Erythroblast (primary cell): ENCODE results near the gene PIP4K2A.

ENCODE experiments used
- GATA1 ChIP-seq: IDR thresholded peaks from 2 replicates; pipeline ENCODE4 v1.6.1; 2011; ENCODE audit warnings: low read depth, mild to moderate bottlenecking, control low read depth, low read length, moderate library complexity
- POLR2A ChIP-seq: IDR thresholded peaks from 2 replicates; pipeline ENCODE4 v1.6.1; 2011; ENCODE audit warnings: mild to moderate bottlenecking, low read length

DNA sequence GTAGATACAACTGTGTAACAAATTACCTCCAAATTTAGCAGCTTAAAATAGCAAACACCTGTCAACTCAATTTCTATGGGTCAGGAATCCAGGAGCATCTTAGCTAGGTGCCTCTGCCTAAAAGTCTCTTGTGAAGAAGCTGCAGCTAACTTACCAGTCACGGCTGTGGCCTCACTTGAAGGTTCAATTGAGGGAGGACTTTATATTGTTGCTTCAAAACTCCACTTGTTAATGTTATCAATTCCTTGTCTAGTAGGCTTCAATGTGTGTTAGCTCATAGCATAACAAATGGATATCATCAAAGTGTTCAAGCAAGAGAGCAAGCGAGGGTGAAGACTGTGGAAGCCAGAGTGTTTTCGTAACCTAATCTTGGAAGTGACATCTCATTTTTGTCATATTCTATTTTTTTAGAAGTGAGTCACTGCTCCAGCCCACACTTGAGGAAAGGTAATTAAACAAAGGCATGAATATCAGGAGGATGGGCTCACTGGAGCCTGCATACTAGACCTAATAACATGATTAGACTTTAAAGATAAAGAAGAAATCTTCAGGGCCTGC is 196.1 kb downstream of the PIP4K2A start:
- no peak for TF ChIP-seq POLR2A
- TF ChIP-seq GATA1, result no peak
